HT-29 (cell line): ENCODE data around the gene LGI4. TPM values are rescaled to one million over a fixed set of nuclear protein-coding genes. Genes with fewer than 3 reads are reported as not detected.

Experiments
- DNase-seq: peaks from one replicate; pipeline ENCODE4 v3.0.0-alpha.2; 2015; ENCODE audit warnings: low spot score
- total RNA-seq: library from RNA; depleted of rRNA; stranded (reverse); fragments of >200 nt; shearing (Covaris generic); gene quantifications from 2 replicates; pipeline ENCODE4 v1.2.3, GENCODE V29; 2014; rRNA removed

The LGI4 gene
- not detected in 2 replicates for total RNA-seq

GRCh38 chr19:35134601-35135242 lies at the start of gene LGI4:
LGI4 (minus strand) TSS chr19:35135059; CDS start chr19:35134680, 379 bp downstream.
- no peak for DNase-seq

DNA sequence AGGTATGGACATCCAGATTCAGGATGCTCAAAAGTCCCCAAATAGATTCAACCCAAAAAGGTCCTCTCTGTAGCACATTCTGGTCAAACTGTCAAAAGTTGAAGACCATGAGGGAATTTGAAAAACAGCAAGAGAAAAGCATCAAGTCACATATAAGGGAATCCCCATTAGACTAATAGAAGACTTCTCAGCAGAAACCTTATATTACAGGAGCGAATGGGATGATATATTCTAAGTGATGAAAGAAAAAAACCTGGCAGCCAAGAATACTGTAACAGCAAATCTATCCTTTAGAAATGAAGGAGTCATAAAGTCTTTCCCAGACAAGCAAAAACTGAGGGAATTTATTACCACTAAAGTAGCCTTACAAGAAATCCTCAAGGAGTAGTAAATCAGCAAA lies 49.4 kb upstream of the LGI4 start:
- no peak for DNase-seq

GRCh38 chr19:35181387-35181786 lies 46.5 kb upstream of the LGI4 start:
- DNase-seq: no peak

GRCh38 chr19:35179830-35180229 lies 45.0 kb upstream of the LGI4 start:
- no peak for DNase-seq

GRCh38 chr19:35178701-35179100 lies 43.8 kb upstream of the LGI4 start:
- no peak for DNase-seq

DNA sequence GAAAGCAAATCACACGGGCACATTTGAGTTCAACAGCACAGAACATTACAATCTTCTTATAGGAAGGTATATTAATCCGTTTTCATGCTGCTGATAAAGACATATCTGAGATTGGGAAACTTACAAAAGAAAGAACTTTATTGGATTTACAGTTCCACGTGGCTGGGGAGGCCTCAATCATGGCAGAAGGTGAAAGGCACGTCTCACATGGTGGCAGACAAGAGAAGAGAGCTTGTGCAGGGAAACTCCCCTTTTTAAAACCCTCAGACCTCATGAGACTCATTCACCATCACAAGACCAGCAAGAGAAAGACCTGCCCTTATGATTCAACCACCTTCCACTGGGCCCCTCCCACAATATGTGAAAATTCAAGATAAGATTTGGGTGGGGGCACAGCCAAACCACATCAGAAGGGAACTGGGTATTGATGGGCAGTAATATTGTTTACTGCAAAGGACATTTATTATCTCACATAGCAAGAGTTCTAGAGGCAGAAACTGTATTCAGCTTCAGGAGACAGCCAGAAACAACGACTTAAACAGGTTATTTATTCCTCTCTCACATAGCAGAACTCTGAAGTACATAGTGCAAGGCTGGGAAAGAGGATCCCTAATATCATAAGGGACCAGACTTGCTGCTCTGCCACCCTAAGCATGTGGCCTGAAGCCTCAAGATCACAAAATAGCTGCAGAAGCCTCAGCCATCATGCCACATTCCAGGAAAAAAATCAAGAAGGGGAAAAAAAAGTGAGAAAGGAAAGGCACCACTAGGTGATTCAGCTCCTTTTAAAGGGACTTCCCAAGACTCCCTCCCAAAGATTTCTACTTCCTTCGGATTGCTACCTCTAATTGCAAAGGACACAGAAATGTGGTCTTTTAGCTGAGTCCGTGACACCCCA lies 42.8 kb upstream of the LGI4 start:
- no peak for DNase-seq

GRCh38 chr19:35176181-35176570 lies 41.3 kb upstream of the LGI4 start:
- no peak for DNase-seq

DNA sequence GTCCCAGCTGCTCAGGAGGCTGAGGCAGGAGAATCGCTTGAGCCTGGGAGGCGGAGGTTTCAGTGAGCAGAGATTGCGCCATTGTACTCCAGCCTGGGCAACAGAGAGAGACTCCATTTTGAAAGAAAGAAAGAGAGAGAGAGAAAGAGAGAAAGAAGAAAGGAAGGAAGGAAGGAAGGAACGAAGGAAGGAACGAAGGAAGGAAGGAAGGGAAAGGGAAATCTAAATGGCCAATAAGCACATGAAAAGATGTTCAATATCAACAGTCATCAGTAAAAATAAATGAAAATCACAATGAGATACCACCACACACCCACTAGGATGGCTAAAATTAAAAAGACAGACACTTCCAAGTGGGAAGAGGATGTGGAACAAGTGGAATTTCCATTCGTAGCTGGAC lies 39.4 kb upstream of the LGI4 start:
- no peak for DNase-seq

DNA sequence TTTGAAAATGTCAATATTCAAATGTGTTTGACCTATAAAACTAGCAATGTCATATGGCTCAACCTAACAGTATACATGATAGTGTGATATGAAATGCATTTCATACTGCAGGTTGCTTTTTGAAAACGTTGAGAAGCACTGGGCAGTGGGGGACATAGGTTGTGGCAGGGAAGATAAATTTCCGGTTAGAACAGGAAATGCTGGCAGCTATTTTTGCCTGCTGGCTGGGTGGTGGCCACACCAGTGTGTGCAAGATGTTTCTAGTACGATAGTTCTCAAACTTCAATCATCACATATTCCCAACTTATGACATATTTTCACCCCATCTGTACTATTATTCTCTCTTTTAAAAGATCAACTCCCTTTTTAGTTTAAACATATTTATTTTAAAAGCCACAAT lies 36.9 kb upstream of the LGI4 start:
- no peak for DNase-seq

DNA sequence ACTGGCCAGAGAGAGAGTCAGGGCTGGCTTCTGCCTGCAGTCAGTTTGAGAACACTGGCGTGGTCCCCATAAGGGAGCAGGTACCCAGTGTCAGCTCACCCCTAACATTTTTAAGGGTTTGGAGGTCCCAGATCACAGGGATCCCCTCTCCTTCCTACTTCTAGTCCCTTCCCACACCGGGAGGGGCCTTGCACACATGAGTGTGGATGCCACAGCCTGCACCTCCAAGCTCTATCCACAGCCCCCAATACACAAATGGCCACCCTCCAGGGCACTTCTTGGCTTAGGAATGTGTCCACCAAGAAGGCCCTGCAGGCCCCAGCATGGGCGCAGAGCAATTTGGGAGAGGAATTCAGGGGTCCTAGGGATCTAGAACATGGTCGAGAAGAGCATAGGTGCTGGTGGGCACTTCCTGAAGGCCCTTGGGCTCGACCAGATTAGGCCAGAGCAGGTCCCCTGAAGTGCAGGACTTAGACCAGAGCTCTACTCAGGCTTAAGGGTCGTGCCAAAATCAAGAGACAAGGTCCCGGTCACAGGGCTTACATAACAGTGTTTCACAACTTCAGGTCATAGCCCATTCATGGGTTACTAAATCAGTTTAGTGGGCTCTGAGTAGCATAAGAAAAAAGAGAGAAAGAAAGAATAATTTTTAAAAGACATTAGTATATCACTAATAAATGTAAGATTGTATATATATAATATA lies 35.7 kb upstream of the LGI4 start:
- DNase-seq: no peak

- no peak for DNase-seq
Observed at GRCh38 chr19:35169221-35169995, 34.5 kb upstream of the LGI4 start.

- DNase-seq: no peak
Observed at GRCh38 chr19:35168196-35168595, 33.3 kb upstream of the LGI4 start.

- no peak for DNase-seq
Observed at GRCh38 chr19:35167251-35168119, 32.6 kb upstream of the LGI4 start.

GRCh38 chr19:35166100-35167063 lies 31.5 kb upstream of the LGI4 start:
- DNase-seq: no peak

- DNase-seq: no peak
Observed at GRCh38 chr19:35165200-35166058, 30.6 kb upstream of the LGI4 start.

DNA sequence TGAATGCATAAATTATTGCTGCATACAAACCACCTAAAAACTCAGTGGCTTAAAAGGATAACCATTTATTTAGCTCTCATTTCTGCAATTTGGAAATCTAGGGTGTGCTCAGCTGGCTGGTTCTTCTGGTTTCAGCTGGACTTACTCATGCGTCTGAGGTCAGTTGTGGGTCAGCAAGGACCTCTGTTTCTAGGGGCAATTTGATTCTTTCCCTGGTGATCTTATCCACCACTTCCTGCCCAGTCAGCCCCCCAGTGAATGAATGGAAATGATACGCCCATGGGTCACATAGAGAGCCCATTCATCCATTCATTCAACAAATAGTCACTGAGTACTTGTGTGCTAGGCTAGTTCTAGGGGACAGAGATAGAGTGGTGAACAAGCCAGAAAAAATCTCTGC lies 29.6 kb upstream of the LGI4 start:
- DNase-seq: no peak

DNA sequence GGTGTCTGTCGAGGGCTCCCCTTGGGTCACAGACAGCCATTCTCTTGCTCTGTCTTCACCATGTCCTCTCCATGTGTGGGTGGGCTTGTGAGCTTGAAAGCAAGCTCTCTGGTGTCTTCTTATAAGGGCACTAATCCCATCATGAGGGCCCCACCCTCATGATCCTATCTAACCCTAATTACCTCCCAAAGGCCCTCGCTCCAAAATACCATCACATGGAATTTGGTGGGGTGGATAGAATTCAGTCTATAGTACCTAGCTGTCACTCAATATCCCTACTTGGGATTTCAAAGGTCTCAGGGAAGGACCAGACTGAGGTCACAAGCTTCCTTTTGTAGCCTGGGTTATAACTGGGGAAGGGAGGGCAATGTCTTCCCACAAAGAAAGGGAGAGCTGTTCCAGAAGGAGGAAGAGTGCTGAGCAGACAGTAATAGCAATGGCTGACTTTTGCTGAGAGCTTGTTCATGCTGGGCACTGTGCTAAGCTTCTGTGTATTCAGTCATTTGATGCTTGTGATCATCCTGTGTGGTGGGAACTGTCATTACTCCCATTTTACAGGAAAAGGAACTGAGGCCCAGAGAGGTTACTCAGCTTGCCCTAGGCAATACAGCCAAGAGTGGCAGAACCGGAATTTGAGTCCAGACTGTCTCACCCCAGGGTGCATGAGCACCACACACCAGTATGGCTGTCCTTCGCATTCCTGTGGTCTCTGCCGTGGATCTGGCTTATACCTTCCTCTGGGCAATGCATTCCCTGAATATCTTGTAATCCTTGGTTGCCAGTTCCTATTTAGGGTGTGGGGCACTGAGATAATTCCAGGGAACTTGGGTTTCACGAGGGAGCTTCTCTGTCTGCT lies 27.8 kb upstream of the LGI4 start:
- no peak for DNase-seq

DNA sequence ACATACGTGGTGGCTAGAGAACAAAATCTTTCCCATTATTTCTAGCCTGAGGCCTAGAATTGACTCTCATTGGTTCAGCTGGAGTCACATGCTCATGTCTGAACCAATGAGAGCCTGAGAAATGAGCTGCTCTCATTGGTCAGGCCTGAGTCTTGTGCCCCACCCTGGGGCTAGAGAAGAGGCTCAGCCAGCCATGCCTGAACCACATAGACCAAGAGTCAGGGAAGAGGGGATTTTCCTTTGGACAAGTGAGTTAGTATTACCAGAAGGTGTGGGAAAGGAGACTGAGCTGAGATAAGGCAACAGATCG lies 26.5 kb upstream of the LGI4 start:
- no peak for DNase-seq
